ENCODE data around the gene APBB1.

- TF ChIP-seq JUN (IDR thresholded peaks at IDR 0.05) (no peak), CTCF (IDR thresholded peaks at IDR 0.05) (peak; percentile 81), EP300 (IDR thresholded peaks at IDR 0.05) (no peak), JUNB (IDR thresholded peaks at IDR 0.05) (no peak), RFX5 (IDR thresholded peaks at IDR 0.05) (no peak)
These were observed 55.8 kb downstream of the APBB1 start for GRCh38 chr11:6362873-6363678.

Measured in A549 (cell line).